ENCODE data around the gene RELB. TPM values are rescaled to one million over a fixed set of nuclear protein-coding genes. Genes with fewer than 3 reads are reported as not detected.

The RELB gene
- total RNA-seq, 1 experiment from 2014 or later, result 15.2 TPM

GRCh38 chr19:44988896-44989556 is 12.2 kb upstream of the RELB start:
- CTCF ChIA-PET, result no interaction called here
- Histone ChIP-seq H3K4me2 (ENCODE audit: low read length) (no peak overlapping the region), H2AFZ (ENCODE audit: low read length) (no peak overlapping the region), H4K20me1 (ENCODE audit: low read length) (no peaks in the 10 kb centered on the region), H3K9me2 (replicated peaks; ENCODE audit: low read length) (no peaks in the 10 kb centered on the region), H3K36me3 (ENCODE audit: low read depth, low read length) (peaks cover 7% of the 10 kb centered on the region; the same call in 1 of the 2 replicates), H3K4me3 (ENCODE audit: low read length) (no peak overlapping the region), H3K27ac (ENCODE audit: low read length) (no peak overlapping the region), H3K4me1 (ENCODE audit: insufficient read depth, low read length) (no peaks in the 10 kb centered on the region), H3K79me2 (ENCODE audit: low read length) (no peaks in the 10 kb centered on the region), H3K9ac (ENCODE audit: low read length) (no peak overlapping the region), H3F3A (ENCODE audit: low read length, unreplicated experiment) (no peaks in the 10 kb centered on the region), H3K27me3 (ENCODE audit: low read length) (no peaks in the 10 kb centered on the region), H3K9me3 (ENCODE audit: low read length) (no peaks in the 10 kb centered on the region)
- ATAC-seq (no peak; the same call in 1 of the 2 replicates), DNase-seq (peak; percentile 52)
- no peak for TF ChIP-seq EZH2 (IDR thresholded peaks at IDR 0.05; ENCODE audit: low read length, unreplicated experiment)
- peak; percentile 57 for TF ChIP-seq CTCF (conservative IDR thresholded peaks at IDR 0.05; ENCODE audit: low read depth, low read length)
- POLR2A ChIA-PET (ENCODE audit: unreplicated experiment), result no interaction called here
- intact Hi-C loops (cut with micrococcal nuclease), result no loop called here
- no TSS peak for BruUV-seq (replicated peaks)

- Histone ChIP-seq H3K9me2 (replicated peaks; ENCODE audit: low read length) (no peaks in the 10 kb centered on the region), H4K20me1 (ENCODE audit: low read length) (no peaks in the 10 kb centered on the region), H3K9ac (ENCODE audit: low read length) (no peak overlapping the region), H3K79me2 (ENCODE audit: low read length) (no peaks in the 10 kb centered on the region), H2AFZ (ENCODE audit: low read length) (no peak overlapping the region), H3F3A (ENCODE audit: low read length, unreplicated experiment) (no peaks in the 10 kb centered on the region), H3K36me3 (ENCODE audit: low read depth, low read length) (peaks cover under 1% of the 10 kb centered on the region; the same call in 1 of the 2 replicates), H3K27me3 (ENCODE audit: low read length) (no peaks in the 10 kb centered on the region), H3K4me1 (ENCODE audit: insufficient read depth, low read length) (no peaks in the 10 kb centered on the region), H3K4me2 (ENCODE audit: low read length) (no peak overlapping the region), H3K4me3 (ENCODE audit: low read length) (no peak overlapping the region), H3K27ac (ENCODE audit: low read length) (no peak overlapping the region), H3K9me3 (ENCODE audit: low read length) (no peaks in the 10 kb centered on the region)
- ChIA-PET CTCF (no interaction called here), POLR2A (ENCODE audit: unreplicated experiment) (no interaction called here)
- DNase-seq (no peak), ATAC-seq (no peak)
- BruUV-seq (replicated peaks), result no TSS peak
- TF ChIP-seq CTCF (conservative IDR thresholded peaks at IDR 0.05; ENCODE audit: low read depth, low read length) (no peak), EZH2 (IDR thresholded peaks at IDR 0.05; ENCODE audit: low read length, unreplicated experiment) (no peak), EZH2phosphoT487 (IDR thresholded peaks at IDR 0.05; ENCODE audit: borderline replicate concordance, low read length) (no peak)
- intact Hi-C loops (cut with micrococcal nuclease), result no loop called here
Observed at GRCh38 chr19:44990459-44990858, 10.8 kb upstream of the RELB start.

GRCh38 chr19:44990966-44991365 is 10.3 kb upstream of the RELB start:
- no peak overlapping the region for H3K4me3 ChIP-seq (ENCODE audit: low read length)
- H3K9me3 ChIP-seq (ENCODE audit: low read length), result no peaks in the 10 kb centered on the region
- H3K9ac ChIP-seq (ENCODE audit: low read length), result no peak overlapping the region
- intact Hi-C loops (cut with micrococcal nuclease), result no loop called here
- H3K9me2 ChIP-seq (replicated peaks; ENCODE audit: low read length), result no peaks in the 10 kb centered on the region
- no peaks in the 10 kb centered on the region for H3K4me1 ChIP-seq (ENCODE audit: insufficient read depth, low read length)
- no peaks in the 10 kb centered on the region for H4K20me1 ChIP-seq (ENCODE audit: low read length)
- ATAC-seq (no peak), DNase-seq (no peak)
- no peaks in the 10 kb centered on the region for H3K27me3 ChIP-seq (ENCODE audit: low read length)
- no TSS peak for BruUV-seq (replicated peaks)
- no peak overlapping the region for H3K4me2 ChIP-seq (ENCODE audit: low read length)
- H3F3A ChIP-seq (ENCODE audit: low read length, unreplicated experiment), result no peaks in the 10 kb centered on the region
- POLR2A ChIA-PET (ENCODE audit: unreplicated experiment), result no interaction called here
- H2AFZ ChIP-seq (ENCODE audit: low read length), result no peak overlapping the region
- CTCF ChIA-PET, result no interaction called here
- TF ChIP-seq EZH2 (IDR thresholded peaks at IDR 0.05; ENCODE audit: low read length, unreplicated experiment) (no peak), EZH2phosphoT487 (IDR thresholded peaks at IDR 0.05; ENCODE audit: borderline replicate concordance, low read length) (no peak), CTCF (conservative IDR thresholded peaks at IDR 0.05; ENCODE audit: low read depth, low read length) (no peak)
- no peak overlapping the region for H3K27ac ChIP-seq (ENCODE audit: low read length)
- no peaks in the 10 kb centered on the region for H3K79me2 ChIP-seq (ENCODE audit: low read length)
- H3K36me3 ChIP-seq (ENCODE audit: low read depth, low read length), result no peaks in the 10 kb centered on the region
